DOHH2 (cell line): ENCODE measurements around the gene LRG1.

Experiments used
- CTCF ChIP-seq: fragments of 200-600 bp; sonication (generic); IDR thresholded peaks from one replicate; pipeline ENCODE4 v1.5.1; 2014; ENCODE audit warnings: antibody characterized with exemption, mild to moderate bottlenecking, low read depth, low read length; ENCODE audit not compliant: poor library complexity, severe bottlenecking
- EZH2phosphoT487 ChIP-seq: fragments of 200-600 bp; sonication (generic); IDR thresholded peaks from 2 replicates; pipeline ENCODE4 v1.6.1; 2017; ENCODE audit warnings: borderline replicate concordance, mild to moderate bottlenecking, antibody characterized with exemption, low read length, moderate library complexity, mixed read lengths

- TF ChIP-seq CTCF: no peak
- TF ChIP-seq EZH2phosphoT487: no peak
Observed at GRCh38 chr19:4519521-4520277, 20.1 kb downstream of the LRG1 start.
